ES-I3 (cell line): ENCODE results near the gene MAP3K4.
"Not testable (repeated sequence)": the region's sequence is repeated elsewhere in the genome, so short reads cannot be mapped to it uniquely, and the experiment has no call there.

Source experiments
- H3K36me3 ChIP-seq: 2 replicates; pipeline ENCODE4 v1.6.1; 2013; ENCODE audit warnings: mild to moderate bottlenecking, low read length, control low read depth, moderate library complexity; ENCODE audit not compliant: insufficient read depth
- H3K4me1 ChIP-seq: 2 replicates; pipeline ENCODE4 v1.6.1; 2013; ENCODE audit warnings: mild to moderate bottlenecking, control low read depth, low read length; ENCODE audit not compliant: insufficient read depth
- H3K9ac ChIP-seq: 2 replicates; pipeline ENCODE4 v1.6.1; 2013; ENCODE audit warnings: low read depth, mild to moderate bottlenecking, low read length, moderate library complexity
- H3K9me3 ChIP-seq: 2 replicates; pipeline ENCODE4 v1.6.1; 2013; ENCODE audit warnings: mild to moderate bottlenecking, low read length, moderate library complexity; ENCODE audit not compliant: control insufficient read depth, insufficient read depth

MAP3K4 gene

GRCh38 chr6:160962835-160963623 is 28.5 kb upstream of the MAP3K4 start:
- no peaks in the 10 kb centered on the region for H3K4me1 ChIP-seq
- H3K9me3 ChIP-seq = no peaks in the 10 kb centered on the region
- no peaks in the 10 kb centered on the region for H3K36me3 ChIP-seq
- no peak overlapping the region for H3K9ac ChIP-seq

- no peaks in the 10 kb centered on the region for H3K36me3 ChIP-seq
- no peaks in the 10 kb centered on the region for H3K4me1 ChIP-seq
- H3K9me3 ChIP-seq = no peaks in the 10 kb centered on the region
- H3K9ac ChIP-seq = no peak overlapping the region
These were observed 27.9 kb upstream of the MAP3K4 start for GRCh38 chr6:160963651-160964050.

- Histone ChIP-seq H3K9me3 (no peaks in the 10 kb centered on the region), H3K4me1 (no peaks in the 10 kb centered on the region), H3K9ac (no peak overlapping the region), H3K36me3 (no peaks in the 10 kb centered on the region)
These were observed 25.7 kb upstream of the MAP3K4 start for GRCh38 chr6:160965893-160966292.

- Histone ChIP-seq H3K36me3 (no peaks in the 10 kb centered on the region), H3K4me1 (no peaks in the 10 kb centered on the region), H3K9ac (no peak overlapping the region), H3K9me3 (no peaks in the 10 kb centered on the region)
These were observed 24.9 kb upstream of the MAP3K4 start for GRCh38 chr6:160966493-160967229.

GRCh38 chr6:160967351-160967750 is 24.2 kb upstream of the MAP3K4 start:
- H3K9ac ChIP-seq = no peak overlapping the region
- H3K9me3 ChIP-seq = no peaks in the 10 kb centered on the region
- no peaks in the 10 kb centered on the region for H3K4me1 ChIP-seq
- H3K36me3 ChIP-seq = no peaks in the 10 kb centered on the region

- Histone ChIP-seq H3K36me3 (no peaks in the 10 kb centered on the region), H3K9ac (no peak overlapping the region), H3K9me3 (no peaks in the 10 kb centered on the region), H3K4me1 (no peaks in the 10 kb centered on the region)
These were observed 23.7 kb upstream of the MAP3K4 start for GRCh38 chr6:160967833-160968232.

- 0 out of 2 replicates have a peak, but pooled peaks cover 4% of the 10 kb centered on the region for H3K4me1 ChIP-seq
- no peak overlapping the region for H3K9ac ChIP-seq
- no peaks in the 10 kb centered on the region for H3K36me3 ChIP-seq
- no peaks in the 10 kb centered on the region for H3K9me3 ChIP-seq
These were observed 20.4 kb upstream of the MAP3K4 start for GRCh38 chr6:160971171-160971570.

GRCh38 chr6:160972111-160972510 is 19.5 kb upstream of the MAP3K4 start:
- Histone ChIP-seq H3K9ac (no peak overlapping the region), H3K9me3 (no peaks in the 10 kb centered on the region), H3K4me1 (0 out of 2 replicates have a peak, but pooled peaks cover 4% of the 10 kb centered on the region), H3K36me3 (no peaks in the 10 kb centered on the region)

- not testable (repeated sequence) for H3K9ac ChIP-seq, H3K4me1 ChIP-seq, H3K9me3 ChIP-seq, H3K36me3 ChIP-seq
These were observed 19.0 kb upstream of the MAP3K4 start for GRCh38 chr6:160972594-160972993.

GRCh38 chr6:160973311-160974250 is 18.0 kb upstream of the MAP3K4 start:
- no peaks in the 10 kb centered on the region for H3K9me3 ChIP-seq
- no peaks in the 10 kb centered on the region for H3K36me3 ChIP-seq
- no peak overlapping the region for H3K9ac ChIP-seq
- 0 out of 2 replicates have a peak, but pooled peaks cover 4% of the 10 kb centered on the region for H3K4me1 ChIP-seq

- no peak overlapping the region for H3K9ac ChIP-seq
- no peaks in the 10 kb centered on the region for H3K36me3 ChIP-seq
- no peaks in the 10 kb centered on the region for H3K9me3 ChIP-seq
- 0 out of 2 replicates have a peak, but pooled peaks cover 4% of the 10 kb centered on the region for H3K4me1 ChIP-seq
These were observed 17.2 kb upstream of the MAP3K4 start for GRCh38 chr6:160974304-160974771.

GRCh38 chr6:160975162-160975561 is 16.4 kb upstream of the MAP3K4 start:
- no peaks in the 10 kb centered on the region for H3K36me3 ChIP-seq
- H3K9ac ChIP-seq = no peak overlapping the region
- H3K9me3 ChIP-seq = no peaks in the 10 kb centered on the region
- 0 out of 2 replicates have a peak, but pooled peaks cover 4% of the 10 kb centered on the region for H3K4me1 ChIP-seq

- not testable (repeated sequence) for H3K36me3 ChIP-seq, H3K9ac ChIP-seq, H3K9me3 ChIP-seq, H3K4me1 ChIP-seq
These were observed 15.6 kb upstream of the MAP3K4 start for GRCh38 chr6:160975961-160976360.
